ENCODE results near the gene VWA5B2.

VWA5B2 gene

DNA sequence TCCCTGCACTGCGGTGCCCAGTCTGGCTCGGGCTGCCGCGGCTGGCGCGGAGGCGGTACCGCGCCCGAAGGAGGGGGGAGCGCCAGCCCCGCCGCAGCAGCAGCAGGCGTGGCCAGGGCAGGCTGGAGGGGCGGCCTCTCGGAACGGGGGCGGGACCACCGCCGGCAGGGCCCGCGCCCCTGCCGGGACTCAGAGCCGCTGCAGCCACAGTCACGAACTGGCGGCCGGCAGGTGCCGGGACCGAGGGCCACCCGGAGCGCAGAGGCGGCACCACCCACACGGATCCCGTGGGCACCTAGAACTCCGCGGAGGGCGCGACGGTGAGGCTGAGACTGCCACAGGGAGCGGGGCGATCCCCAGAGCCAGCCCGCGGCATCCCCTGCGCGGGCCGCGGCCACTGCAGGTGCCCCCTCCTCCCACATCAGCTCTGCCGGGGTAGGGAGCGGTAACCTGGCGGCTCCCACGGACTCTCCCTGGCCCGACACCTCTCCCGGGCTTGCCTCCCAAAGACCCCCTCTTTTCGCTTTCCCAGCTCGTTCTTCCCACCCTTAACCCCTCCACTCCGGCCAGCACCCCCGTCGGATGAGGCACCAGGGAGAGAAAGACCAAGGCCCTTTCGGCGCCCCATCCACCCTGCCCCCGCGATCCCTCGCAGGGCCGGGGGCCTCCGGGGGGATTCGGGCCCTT, at the start of gene VWA5B2:
TSS of gene VWA5B2 (plus strand) at position 192 of the 687 bp plus-strand sequence. CDS start 944 bp downstream, outside the sequence.
- DNase-seq, result peak; percentile 43

DNA sequence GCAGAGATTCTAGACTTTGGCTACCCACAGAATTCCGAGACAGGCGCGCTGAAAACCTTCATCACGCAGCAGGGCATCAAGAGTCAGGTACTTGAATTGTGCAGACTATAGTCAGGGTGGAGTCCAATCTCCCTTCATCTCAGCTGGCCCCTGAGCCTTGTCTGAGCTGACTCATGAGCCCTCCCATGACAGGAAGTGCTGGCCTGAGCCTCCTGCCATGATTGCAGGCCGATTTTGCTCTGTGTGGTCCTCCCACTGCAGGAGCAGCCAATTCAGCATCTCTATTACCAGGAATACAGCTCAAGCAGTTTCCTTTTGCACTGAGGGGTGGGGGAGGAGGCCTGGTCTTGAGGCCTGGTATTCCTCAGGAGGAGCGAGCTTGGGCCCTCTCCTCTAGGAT, 49.2 kb upstream of the VWA5B2 start:
- no peak for DNase-seq

DNA sequence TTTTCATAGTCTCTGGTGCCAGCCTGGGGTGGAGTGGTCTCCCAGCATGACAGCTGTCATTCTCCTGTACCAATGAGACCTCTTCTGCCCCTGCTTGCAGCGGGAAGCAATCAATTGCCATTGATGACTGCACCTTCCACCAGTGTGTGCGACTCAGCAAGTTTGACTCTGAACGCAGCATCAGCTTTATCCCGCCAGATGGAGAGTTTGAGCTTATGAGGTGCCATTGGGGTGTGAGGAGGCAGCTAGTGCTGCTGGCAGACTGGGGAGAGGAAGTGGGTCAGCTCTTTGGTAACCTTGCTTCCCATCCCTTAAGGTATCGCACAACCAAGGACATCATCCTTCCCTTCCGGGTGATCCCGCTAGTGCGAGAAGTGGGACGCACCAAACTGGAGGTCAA, 47.8 kb upstream of the VWA5B2 start:
- DNase-seq, result no peak

DNA sequence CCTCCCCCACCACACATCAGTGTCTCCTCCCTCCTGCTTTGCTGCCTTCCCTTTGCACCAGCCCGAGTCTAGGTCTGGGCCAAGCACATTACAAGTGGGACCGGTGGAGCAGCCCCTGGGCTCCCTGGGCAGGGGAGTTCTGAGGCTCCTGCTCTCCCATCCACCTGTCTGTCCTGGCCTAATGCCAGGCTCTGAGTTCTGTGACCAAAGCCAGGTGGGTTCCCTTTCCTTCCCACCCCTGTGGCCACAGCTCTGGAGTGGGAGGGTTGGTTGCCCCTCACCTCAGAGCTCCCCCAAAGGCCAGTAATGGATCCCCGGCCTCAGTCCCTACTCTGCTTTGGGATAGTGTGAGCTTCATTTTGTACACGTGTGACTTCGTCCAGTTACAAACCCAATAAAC, 45.7 kb upstream of the VWA5B2 start:
- DNase-seq, result no peak

- no peak for DNase-seq
Observed at GRCh38 chr3:184184546-184185230, 44.7 kb upstream of the VWA5B2 start.

DNA sequence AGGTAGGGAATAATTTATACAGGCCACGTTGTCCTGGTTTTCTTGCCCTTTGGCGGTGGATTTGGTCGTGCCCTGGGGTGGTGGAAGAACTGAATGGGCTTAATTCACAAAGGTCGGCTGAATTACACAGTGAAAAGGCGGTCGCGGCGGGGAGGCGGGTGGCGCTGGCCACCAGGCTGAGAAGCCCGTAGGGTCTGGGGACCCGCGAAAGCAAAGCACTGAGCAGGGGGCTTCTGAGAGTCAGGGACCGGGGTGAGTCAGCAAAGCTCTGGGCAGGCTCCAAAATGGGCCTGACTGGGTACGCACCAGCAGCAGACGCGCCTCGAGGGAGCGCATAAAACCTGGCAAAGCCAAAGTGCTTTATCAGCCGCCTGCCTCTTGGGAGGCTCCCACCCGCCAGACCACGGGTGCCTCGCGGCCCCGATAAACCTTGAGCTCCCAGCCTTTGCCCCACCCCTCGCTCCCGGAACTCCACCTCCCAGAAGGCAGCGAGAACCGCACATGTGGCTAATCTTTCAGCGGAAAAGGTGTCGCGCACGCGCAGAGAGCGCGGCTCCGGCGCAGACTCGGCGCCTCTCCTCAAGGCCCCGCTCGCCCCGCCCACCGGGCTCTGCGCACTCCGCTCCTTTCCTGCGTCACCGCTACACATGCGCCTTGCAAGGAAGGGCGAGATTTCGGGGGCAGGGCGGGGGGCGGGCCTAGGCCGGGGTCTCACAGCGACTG, 43.8 kb upstream of the VWA5B2 start:
- peak; percentile 99 for DNase-seq

GRCh38 chr3:184186184-184186901, 43.0 kb upstream of the VWA5B2 start, which contains the start of gene ABCF3:
ABCF3 (plus strand) TSS chr3:184186199; CDS start chr3:184186208, 9 bp downstream.
- DNase-seq, result no peak

- DNase-seq, result no peak
Observed at GRCh38 chr3:184186902-184187207, 42.5 kb upstream of the VWA5B2 start.

DNA sequence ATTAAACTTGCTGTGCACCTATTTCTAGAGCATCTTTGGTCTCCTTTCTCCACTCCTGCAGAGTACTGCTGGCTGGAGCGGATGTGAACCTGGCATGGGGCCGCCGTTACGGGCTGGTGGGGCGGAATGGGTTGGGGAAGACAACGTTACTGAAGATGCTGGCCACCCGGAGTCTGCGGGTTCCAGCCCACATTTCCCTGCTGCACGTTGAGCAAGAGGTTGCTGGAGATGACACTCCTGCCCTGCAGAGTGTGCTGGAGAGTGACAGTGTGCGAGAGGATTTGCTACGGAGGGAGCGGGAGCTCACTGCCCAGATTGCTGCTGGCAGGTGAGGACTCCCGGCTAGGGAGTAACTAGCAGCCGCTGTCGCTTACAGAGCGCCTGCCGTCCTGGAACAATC, 41.3 kb upstream of the VWA5B2 start:
- DNase-seq, result no peak

- no peak for DNase-seq
Observed at GRCh38 chr3:184189421-184189820, 40.0 kb upstream of the VWA5B2 start.

- DNase-seq, result no peak
Observed at GRCh38 chr3:184192889-184193288, 36.5 kb upstream of the VWA5B2 start.

- no peak for DNase-seq
Observed at GRCh38 chr3:184193991-184194539, 35.3 kb upstream of the VWA5B2 start.

- DNase-seq, result peak; percentile 16
Observed at GRCh38 chr3:184196536-184196935, 32.8 kb upstream of the VWA5B2 start.

DNA sequence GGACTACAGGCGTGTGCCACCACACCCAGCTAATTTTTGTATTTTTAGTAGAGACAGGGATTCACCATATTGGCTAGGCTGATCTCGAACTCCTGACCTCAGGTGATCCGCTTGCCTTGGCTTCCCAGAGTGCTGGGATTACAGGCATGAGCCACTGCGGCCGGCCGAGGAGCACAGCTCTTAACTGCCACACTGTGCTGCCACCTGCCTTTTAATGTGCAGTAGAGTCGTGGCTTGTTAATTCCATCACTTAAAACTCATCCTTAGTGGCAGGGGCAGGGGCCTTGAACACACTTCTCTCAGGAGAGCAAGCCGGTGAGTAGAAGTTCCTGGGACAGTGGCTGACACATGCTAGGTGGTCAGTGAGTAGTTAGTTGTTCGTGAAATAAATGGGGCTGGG, 30.9 kb upstream of the VWA5B2 start:
- DNase-seq, result no peak

DNA sequence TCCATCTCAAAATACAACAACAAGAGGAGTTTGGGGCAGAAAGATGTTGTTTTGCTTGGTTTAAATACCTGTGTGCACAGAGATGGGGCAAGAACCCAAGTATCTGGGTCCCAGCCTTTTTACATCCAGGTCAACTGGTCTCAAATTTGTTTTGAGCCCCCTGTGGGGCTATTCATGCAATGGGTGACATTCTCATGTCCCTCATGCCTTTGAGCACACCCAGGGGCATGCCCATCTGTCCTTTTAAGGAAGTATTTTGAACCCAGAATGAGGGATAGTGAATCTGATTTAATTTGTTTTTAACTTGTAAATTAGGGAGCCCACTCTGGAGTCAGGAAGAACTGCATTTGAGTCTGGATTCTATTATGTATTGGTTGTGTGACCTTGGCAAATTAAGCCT, 28.6 kb upstream of the VWA5B2 start:
- no peak for DNase-seq

DNA sequence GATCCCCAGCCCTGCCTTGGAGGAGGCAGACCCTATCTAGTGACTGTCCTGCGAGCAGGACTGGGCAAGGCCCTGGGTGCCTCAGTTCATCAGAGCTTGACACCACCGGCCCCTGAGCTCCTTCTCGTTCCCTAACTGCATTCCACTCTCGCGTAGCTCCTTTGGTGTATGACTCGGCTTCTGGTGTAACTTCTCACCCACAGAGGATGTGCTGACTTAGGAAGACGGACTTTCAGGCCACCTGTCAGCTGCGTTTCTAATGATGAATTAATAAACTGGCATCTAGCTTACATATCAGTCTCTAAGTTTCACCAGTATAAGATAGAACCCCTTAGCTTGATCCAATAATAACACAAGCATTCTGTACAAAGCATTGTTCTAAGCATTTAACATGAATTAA, 25.9 kb upstream of the VWA5B2 start:
- DNase-seq, result no peak

DNA sequence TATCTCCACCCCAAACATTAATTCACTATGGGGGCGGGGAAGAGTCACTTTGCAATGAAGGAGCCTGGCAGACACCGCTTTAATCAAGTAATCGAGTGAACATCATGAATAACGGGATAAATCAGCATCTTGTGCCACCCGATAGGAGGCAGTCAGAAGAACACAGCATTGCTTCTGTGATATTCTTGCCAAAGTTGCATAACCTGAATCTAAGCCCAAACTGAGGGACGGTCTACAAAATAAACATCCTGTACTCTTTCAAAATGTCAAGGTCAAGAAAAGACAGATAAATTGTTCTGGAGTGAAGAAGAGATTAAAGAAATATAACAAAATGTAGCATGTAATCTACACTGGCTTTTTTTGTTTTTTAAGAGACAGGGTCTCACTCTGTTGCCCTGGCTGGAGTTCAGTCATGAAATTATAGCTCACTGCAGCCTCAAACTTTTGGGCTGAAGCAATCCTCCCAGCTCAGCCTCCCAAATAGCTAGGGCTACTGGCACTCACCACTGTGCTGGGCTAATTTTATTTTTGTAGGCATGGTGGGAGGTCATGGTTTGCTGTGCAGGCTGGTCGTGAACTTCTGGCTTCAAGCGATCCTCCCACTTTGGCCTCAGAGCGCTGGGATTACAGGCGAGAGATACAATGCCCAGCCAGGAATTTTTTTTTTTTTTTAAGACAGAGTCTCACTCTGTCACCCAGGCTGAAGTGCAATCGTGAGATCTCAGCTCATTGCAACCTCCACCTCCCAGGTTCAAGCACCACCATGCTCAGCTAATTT, 20.1 kb upstream of the VWA5B2 start:
- DNase-seq, result no peak

DNA sequence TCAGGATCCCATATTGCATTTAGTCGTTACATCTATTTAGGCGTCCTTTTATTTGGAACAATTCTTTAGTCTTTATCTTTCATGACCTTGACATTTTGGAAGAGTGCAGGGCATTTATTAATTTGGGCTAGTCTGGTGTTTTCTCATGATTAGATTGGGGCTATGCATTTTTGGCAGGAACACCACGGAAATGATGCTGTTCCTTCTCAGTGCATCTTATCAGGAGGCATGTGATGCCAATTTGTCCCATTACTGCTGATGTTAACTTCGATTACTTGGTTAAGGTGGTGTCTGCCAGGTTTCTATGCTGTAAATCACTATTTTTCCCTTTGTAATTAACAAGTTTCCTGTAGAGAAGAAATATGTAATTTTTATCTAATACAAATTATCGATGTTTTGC, 18.1 kb upstream of the VWA5B2 start:
- DNase-seq, result no peak

- no peak for DNase-seq
Observed at GRCh38 chr3:184211718-184212117, 17.7 kb upstream of the VWA5B2 start.

- DNase-seq, result no peak
Observed at GRCh38 chr3:184218814-184219213, 10.6 kb upstream of the VWA5B2 start.

DNA sequence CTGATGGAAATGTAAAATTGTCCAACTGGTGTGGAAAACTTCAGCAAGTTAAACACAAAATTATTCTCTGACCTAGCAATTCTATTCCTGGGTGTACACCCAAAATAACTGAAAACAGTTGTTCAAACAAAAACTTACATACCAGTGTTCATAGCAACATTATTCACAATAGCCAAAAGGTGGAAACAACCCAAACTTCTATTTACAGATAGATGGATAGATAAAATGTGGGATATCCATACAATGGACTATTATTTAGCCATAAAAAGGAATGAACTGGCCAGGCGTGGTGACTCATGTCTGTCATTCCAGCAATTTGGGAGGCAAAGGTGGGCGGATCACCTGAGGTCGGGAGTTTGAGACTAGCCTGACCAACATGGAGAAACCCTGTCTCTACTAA, 6.9 kb upstream of the VWA5B2 start:
- DNase-seq, result no peak

GRCh38 chr3:184223946-184224345, 5.4 kb upstream of the VWA5B2 start:
- no peak for DNase-seq
